Adrenal gland (tissue), 12 donors: Measurements from ENCODE around the gene DDX56. TPM values are rescaled to one million over a fixed set of nuclear protein-coding genes. Genes with fewer than 3 reads are reported as not detected.

Experiments used
- DNase-seq, 7 donors: peaks; one replicate each; pipeline ENCODE4 v3.0.0-alpha.2; 2019 to 2020
- H3K27ac ChIP-seq, 5 donors: fragments of 200-600 bp; sonication (generic) in 4 of 5; 1 replicate in 3 of 5; 2 replicates in 2 of 5; pipeline versions ENCODE4 v1.5.1 to v1.8.0; 2016 to 2020; ENCODE audit warnings: mild to moderate bottlenecking in 1 of 5
- H3K27me3 ChIP-seq: fragments of 200-600 bp; 2 replicates; pipeline ENCODE4 v1.8.0; 2021
- H3K36me3 ChIP-seq, 2 donors: fragments of 200-600 bp; replicated peaks in 1 of 2; 1 replicate in 1 of 2; 2 replicates in 1 of 2; pipeline versions ENCODE4 v1.5.1 to v1.8.0; 2018 to 2022
- H3K4me1 ChIP-seq, 2 donors: fragments of 200-600 bp; replicated peaks in 1 of 2; 1 replicate in 1 of 2; 2 replicates in 1 of 2; pipeline versions ENCODE4 v1.5.1 to v1.8.0; 2018 to 2021
- H3K4me3 ChIP-seq, 4 donors: fragments of 200-600 bp; sonication (generic) in 3 of 4; one replicate each; pipeline ENCODE4 v1.5.1; 2016 to 2018
- H3K9me3 ChIP-seq, 3 donors: fragments of 200-600 bp; sonication (generic) in 1 of 3; replicated peaks in 1 of 3; 1 replicate in 2 of 3; 2 replicates in 1 of 3; pipeline versions ENCODE4 v1.5.1 to v1.8.0; 2016 to 2021
- CTCF ChIP-seq, 6 experiments: fragments of 450-650 bp in 4 of 6; fragments of 200-600 bp in 2 of 6; sonication (generic) in 1 of 6; IDR thresholded peaks; 1 replicate in 5 of 6; 2 replicates in 1 of 6; pipeline versions ENCODE4 v1.5.1 to v1.8.0; 2016 to 2021; ENCODE audit warnings: antibody characterized with exemption in 6 of 6, mild to moderate bottlenecking in 2 of 6, moderate library complexity in 1 of 6
- POLR2A ChIP-seq, 2 donors: fragments of 450-650 bp; IDR thresholded peaks; one replicate each; pipeline ENCODE4 v1.6.1; 2017; ENCODE audit warnings: antibody characterized with exemption in 2 of 2, mild to moderate bottlenecking in 2 of 2, moderate library complexity in 1 of 2
- WGBS, 4 donors: extraction: QIAGEN DNeasy Blood & Tissue Kit in 2 of 4; methylation state at CpG; one replicate each; pipeline versions ENCODE4 v1.1.5 to v1.1.7; 2013 to 2017; 5-methylcytosine and 5-hydroxymethylcytosine counted together
- intact Hi-C, 2 donors: fragments of 100-400 bp; cut with DNase I; formaldehyde crosslinking; loops; one replicate each; pipeline versions ENCODE4 v1.14.1 to v1.15.0; 2022 to 2023
- polyA plus RNA-seq, 3 donors: library from polyadenylated mRNA; stranded (reverse); fragments of 200-250 nt in 2 of 3; fragments of 350-450 nt in 1 of 3; fragmentation: Illumina TruSeq in 1 of 3; extraction: RNeasy Lipid Tissue Mini Kit (QIAGEN cat#74804) in 1 of 3; gene quantifications; one replicate each; pipeline ENCODE4 v1.2.3, GENCODE V29; 2013 to 2014
- total RNA-seq, 9 donors: library from RNA; depleted of rRNA in 4 of 9; stranded (reverse); fragments of >200 nt in 4 of 9; fragments of 120-200 nt in 1 of 9; fragmentation: NEBNext Ultra II Directional in 1 of 9; extraction: Animal tissue kit (Norgen Biotek cat#: 25700) in 1 of 9; gene quantifications; one replicate each; pipeline versions ENCODE4 v1.1.0 to v1.2.4, GENCODE V29; 2013 to 2023
- donor health status: healthy with polysubstance abuse.
- donor health status: Bipolar disorder and iron deficiency.
- donor health status: DM: yes; HTN: yes; CAD: no.
- donor health status: DM: no; HTN: no; CAD: no.
- donor health status: DM: no; HTN: no; CAD: no.
- donor health status: DM: yes; HTN: yes; CAD: no.

Gene DDX56
- total and polyA plus RNA-seq, 12 donors = 35.9 to 543 (median 72.8) TPM

- no peak for TF ChIP-seq CTCF (IDR thresholded peaks at IDR 0.05)
- TF ChIP-seq POLR2A (IDR thresholded peaks at IDR 0.05) = no peak
- 91 to 96% (median 95%) methylated on average over 5 of the region's 5 CpGs for WGBS, 4 donors
- H3K36me3 ChIP-seq = peaks cover 0 to 74% of the 10 kb centered on the region in 2 donors
- H3K4me3 ChIP-seq = no peak overlapping the region
- H3K27ac ChIP-seq = no peak overlapping the region
- no peak for DNase-seq
- intact Hi-C loops = loop anchor here (5.0 to 10.0 kb wide), 5 partner anchors 92 to 502 kb away; partner anchors contain the start of gene PGAM2 (in 1 of the 2)
- H3K4me1 ChIP-seq = no peaks in the 10 kb centered on the region
- H3K27me3 ChIP-seq = no peaks in the 10 kb centered on the region
- no peaks in the 10 kb centered on the region for H3K9me3 ChIP-seq
Observed at GRCh38 chr7:44566680-44567079, 7.0 kb downstream of the DDX56 start.

- Histone ChIP-seq H3K4me3 (no peak overlapping the region), H3K9me3 (no peaks in the 10 kb centered on the region), H3K4me1 (no peaks in the 10 kb centered on the region), H3K27me3 (no peaks in the 10 kb centered on the region), H3K36me3 (peaks cover 0 to 66% of the 10 kb centered on the region in 2 donors), H3K27ac (no peak overlapping the region)
- DNase-seq = no peak
- intact Hi-C loops = loop anchor here (5.0 to 10.0 kb wide), 5 partner anchors 91 to 501 kb away; partner anchors contain the start of gene PGAM2 (in 1 of the 2)
- 79 to 81% (median 81%) methylated on average over 13 to 16 of the region's 16 CpGs for WGBS, 4 donors
- TF ChIP-seq CTCF (IDR thresholded peaks at IDR 0.05) = peak in 2 of 6 experiments; percentile 21 to 35
- no peak for TF ChIP-seq POLR2A (IDR thresholded peaks at IDR 0.05)
Observed at GRCh38 chr7:44565795-44566559, 7.7 kb downstream of the DDX56 start.

- no peaks in the 10 kb centered on the region for H3K9me3 ChIP-seq
- TF ChIP-seq CTCF (IDR thresholded peaks at IDR 0.05) (peak; percentile 93 to 98 (median 97)), POLR2A (IDR thresholded peaks at IDR 0.05) (no peak)
- H3K27ac ChIP-seq = peak overlapping the region in 1 of 5 donors; percentile 17
- WGBS, 4 donors = 55 to 75% (median 56%) methylated on average over 5 to 13 of the region's 13 CpGs
- intact Hi-C loops = loop anchor here (5.0 to 10.0 kb wide), 5 partner anchors 90 to 500 kb away; partner anchors contain the start of gene PGAM2 (in 1 of the 2)
- peaks cover 0 to 59% of the 10 kb centered on the region in 2 donors for H3K36me3 ChIP-seq
- H3K4me1 ChIP-seq = no peaks in the 10 kb centered on the region
- DNase-seq = peak; percentile 69 to 88 (median 81)
- H3K4me3 ChIP-seq = no peak overlapping the region
- no peaks in the 10 kb centered on the region for H3K27me3 ChIP-seq
Observed at GRCh38 chr7:44565097-44565794, 8.5 kb downstream of the DDX56 start.

GRCh38 chr7:44564606-44565005, 9.1 kb downstream of the DDX56 start:
- H3K4me3 ChIP-seq = no peak overlapping the region
- H3K27ac ChIP-seq = no peak overlapping the region
- peak in 1 of 7 donors; percentile 8 for DNase-seq
- no peaks in the 10 kb centered on the region for H3K27me3 ChIP-seq
- intact Hi-C loops = loop anchor here (5.0 to 10.0 kb wide), 5 partner anchors 90 to 500 kb away; partner anchors contain the start of gene PGAM2 (in 1 of the 2)
- peaks cover 0 to 53% of the 10 kb centered on the region in 2 donors for H3K36me3 ChIP-seq
- H3K9me3 ChIP-seq = no peaks in the 10 kb centered on the region
- 80 to 92% (median 85%) methylated on average over 2 of the region's 2 CpGs for WGBS, 4 donors
- TF ChIP-seq POLR2A (IDR thresholded peaks at IDR 0.05) (no peak), CTCF (IDR thresholded peaks at IDR 0.05) (no peak)
- H3K4me1 ChIP-seq = no peaks in the 10 kb centered on the region
